GM21786 (cell line): ENCODE data around the gene PUSL1.

ENCODE experiments used
- ATAC-seq: cut with Tn5 transposase; IDR thresholded peaks from one replicate; pipeline ENCODE4 v1.9.1; 2021; ENCODE audit not compliant: unreplicated experiment

PUSL1 gene

DNA sequence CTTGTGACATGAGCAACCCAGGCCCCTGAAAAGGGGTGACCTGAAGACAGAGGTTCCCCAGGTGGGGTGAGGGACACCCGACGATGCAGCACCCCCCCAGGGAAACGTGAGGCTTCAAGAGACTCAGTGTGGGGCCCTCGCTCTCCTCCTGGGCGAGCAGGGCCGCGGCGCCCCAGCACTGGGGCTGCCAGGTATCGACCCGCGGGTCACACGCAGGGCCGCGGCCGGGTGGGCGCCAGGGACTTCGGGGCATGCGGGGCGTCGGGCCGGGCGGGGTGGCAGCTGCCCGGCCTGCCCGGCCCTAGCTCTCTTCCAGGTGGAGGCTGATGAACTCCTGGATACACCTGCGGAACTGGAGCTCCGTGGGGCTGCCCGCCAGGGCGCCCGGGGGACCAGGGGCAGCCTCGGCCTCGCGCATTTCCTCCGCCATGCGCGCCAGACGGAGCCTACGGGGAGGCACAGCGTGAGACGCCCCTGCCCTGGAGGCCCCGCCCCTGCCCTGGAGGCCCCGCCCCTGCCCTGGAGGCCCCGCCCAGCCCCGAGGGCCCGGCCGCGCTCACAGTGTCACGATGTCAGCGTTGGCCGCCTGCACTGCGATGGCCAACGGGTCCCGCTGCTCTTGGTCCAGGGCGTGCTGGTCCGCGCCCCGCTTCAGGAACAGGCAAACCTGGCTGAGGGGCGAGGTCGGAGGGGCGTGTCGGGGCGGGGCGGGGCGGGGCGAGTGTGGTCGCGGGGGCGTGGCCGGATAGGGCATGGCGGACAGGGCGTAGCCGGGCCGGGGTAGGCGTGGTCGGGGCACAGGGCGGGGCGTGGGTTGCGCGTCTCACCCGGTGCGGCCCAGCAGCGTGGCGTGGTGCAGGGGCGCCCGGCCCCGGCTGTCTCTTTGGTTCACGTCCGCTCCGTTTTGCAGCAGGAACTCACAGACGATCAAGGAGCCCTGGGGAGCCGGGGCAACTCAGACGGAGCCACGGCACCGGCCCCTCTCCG is 14.8 kb upstream of the PUSL1 start:
- no peak for ATAC-seq

DNA sequence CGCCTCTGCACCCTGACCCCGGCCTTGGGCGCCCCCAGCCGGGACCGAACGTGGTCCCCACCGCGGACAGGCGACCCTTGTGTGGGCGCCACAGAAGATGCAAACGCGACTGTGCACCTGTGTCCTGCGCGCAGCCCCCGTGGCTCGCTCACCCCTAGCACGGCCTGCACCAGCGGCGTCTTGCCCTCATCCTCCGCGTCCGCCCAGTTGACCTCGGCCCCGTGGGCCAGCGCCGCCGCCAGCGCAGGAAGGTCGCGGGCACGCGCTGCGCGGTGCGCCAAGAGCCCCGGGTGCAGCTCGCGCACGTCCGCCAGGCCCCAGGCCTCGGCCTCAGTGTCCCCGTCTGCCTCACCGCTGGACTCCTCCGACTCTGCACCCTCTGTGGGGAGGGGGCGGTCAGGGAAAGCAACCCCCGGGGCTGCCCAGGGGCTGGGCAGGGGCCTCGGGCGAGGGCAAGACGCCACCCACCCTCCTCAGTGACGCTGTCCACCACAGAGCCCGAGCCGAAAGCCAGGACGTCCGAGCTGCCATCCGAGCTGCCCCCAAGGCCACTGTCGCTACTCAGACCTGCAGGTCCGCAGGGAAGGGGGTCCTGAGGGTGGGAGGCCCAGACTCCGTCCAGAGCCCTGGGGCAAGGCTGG is 14.0 kb upstream of the PUSL1 start:
- no peak for ATAC-seq

DNA sequence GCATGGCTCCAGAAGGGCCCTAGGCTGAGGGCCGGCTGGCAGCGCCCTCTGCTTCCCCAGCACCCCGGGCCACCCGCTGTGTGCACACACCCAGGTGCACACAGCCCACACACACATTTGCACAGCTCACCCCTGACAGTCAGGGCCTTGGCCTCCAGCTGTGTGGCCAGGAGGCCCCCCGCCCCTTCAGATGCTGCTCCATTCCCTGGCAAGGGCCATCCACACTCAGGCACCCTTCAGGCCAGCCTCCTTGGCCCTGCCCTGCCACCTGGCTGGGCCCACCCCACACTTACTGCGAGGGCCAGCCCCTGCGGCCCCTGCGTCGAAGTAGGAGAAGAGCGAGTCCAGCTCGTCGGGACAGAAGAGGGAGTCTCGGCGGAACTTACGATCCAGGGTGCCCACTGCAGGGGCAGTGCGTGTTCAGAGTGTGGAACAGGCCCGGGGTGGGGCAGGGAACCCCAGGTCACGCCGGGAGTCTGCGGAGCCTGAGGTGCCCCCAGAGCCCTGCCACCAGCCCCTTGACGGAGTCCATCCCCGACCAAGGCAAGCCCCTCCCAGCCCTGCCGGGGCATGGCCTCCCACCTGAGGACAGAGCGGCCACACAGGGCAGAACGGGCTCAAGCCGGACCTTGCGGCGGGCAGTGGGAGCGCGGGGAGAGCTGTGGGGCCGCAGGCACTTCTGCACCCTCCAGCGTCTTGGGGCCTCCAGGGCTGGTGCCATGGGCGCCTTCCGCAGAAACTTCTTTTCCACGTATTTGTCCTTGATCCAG is 13.1 kb upstream of the PUSL1 start:
- ATAC-seq = no peak

DNA sequence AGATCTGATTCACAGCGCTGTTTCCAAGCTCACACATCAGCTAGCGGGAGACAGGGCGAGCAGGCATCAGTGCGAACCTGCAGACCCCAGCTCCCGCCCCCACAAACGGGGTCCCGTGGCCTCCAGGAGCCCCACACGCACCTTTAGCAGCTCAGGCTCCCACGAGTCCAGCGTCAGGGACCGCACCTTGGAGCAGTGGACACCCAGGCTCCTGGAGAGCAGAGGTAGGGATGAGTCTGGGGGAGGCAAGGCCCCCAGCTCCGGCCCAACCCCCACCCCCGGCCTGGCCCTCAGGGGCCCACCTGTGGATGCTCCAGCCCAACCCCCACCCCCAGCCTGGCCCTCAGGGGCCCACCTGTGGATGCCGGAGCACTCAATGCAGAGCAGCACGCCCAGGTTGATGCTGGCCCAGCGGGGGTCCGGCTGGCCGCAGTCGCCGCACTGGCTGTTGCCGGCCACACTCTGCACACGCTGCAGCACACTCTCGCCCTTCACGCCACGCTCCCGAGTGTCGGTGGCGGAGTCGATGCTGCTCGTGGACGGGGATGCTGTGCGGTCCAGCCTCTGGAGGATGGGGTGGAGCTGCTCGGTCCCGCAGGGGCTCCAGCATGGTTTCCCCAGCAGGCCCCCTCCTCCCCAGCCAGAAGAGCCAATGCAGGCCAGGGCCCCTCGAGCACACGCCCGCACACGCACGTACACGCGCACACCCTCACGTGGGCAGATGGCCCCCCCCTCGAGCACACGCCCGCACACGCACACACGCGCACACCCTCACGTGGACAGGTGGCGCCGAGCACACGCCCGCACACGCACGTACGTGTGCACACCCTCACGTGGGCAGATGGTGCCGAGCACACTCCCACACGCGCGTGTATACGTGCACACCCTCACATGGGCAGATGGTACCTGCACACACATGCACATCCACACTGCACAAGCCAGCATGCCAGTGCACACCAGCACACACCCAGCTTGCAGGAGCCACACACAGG is 12.0 kb upstream of the PUSL1 start:
- no peak for ATAC-seq

GRCh38 chr1:1297802-1298424 is 10.5 kb upstream of the PUSL1 start:
- no peak for ATAC-seq

- no peak for ATAC-seq
These were observed 9.3 kb upstream of the PUSL1 start for GRCh38 chr1:1298861-1299685.

GRCh38 chr1:1299686-1300351 is 8.6 kb upstream of the PUSL1 start:
- no peak for ATAC-seq

GRCh38 chr1:1300352-1300739 is 8.1 kb upstream of the PUSL1 start:
- no peak for ATAC-seq

DNA sequence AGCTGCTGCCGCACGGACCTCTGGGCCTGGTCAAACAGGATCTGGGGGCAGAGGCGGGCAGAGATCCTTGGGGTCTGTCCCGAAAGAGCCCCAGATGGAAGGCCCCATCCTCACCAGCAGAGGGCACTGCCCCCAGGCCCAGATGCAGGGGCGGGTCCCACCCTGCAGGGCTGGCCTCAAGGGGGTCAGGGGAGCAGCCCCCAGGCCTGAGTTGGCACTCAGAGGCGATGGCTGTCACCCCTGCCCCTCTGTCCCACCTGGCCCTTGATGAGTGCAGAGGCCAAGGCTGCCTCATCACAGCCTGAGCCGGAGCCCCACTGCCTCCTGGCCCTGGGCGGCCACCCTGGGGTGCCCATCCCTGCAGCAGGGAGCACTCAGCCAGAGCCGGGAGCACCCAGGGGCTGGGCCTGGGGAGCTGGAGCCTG is 6.4 kb upstream of the PUSL1 start:
- no peak for ATAC-seq

DNA sequence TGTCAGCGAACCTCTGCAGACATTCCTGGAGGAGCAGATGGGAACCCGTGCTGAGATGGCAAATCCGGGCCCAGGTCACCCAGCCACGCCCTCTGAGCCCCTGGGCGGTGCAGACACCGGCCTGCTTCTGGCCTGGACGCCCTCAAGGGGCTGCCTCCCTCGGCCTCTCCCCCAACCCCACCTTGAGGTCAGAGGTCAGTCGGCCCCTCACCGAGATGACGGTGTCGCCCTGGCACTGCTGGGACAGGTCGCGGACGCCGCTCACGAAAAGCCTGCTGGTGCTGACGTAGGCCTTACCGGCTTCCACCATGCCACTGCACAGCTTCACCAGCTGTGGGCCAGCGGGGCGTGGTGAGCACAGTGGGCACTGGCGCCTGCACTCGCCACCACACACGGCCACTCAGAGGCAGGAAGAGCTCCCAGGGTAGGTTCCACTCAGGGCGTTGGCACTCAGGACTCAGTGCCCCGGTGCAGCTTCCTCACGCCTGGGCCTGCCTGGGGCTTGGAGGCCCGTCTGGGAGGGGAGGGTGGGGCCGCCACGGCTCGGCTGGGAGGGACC is 5.4 kb upstream of the PUSL1 start:
- no peak for ATAC-seq

DNA sequence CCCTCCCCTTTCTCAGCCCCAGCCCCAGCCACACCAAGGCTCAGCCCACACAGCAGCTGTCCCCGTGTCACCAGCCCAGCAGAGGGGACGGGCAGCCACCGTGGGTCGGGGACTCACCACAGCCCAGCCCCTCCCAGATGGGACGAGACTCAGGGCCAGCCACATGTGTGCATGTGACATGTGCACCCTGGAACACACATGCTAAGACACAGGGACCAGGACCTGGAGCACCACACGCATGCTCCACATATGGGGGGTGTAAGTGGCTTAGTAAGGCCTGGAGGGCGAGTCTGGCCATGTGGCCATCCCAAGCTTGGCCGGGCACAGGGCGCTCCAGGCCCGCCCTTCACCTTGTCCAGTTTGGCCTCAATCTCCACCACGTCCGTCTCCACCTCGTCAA is 4.7 kb upstream of the PUSL1 start:
- ATAC-seq = no peak

GRCh38 chr1:1304331-1305299 is 3.8 kb upstream of the PUSL1 start:
- no peak for ATAC-seq

DNA sequence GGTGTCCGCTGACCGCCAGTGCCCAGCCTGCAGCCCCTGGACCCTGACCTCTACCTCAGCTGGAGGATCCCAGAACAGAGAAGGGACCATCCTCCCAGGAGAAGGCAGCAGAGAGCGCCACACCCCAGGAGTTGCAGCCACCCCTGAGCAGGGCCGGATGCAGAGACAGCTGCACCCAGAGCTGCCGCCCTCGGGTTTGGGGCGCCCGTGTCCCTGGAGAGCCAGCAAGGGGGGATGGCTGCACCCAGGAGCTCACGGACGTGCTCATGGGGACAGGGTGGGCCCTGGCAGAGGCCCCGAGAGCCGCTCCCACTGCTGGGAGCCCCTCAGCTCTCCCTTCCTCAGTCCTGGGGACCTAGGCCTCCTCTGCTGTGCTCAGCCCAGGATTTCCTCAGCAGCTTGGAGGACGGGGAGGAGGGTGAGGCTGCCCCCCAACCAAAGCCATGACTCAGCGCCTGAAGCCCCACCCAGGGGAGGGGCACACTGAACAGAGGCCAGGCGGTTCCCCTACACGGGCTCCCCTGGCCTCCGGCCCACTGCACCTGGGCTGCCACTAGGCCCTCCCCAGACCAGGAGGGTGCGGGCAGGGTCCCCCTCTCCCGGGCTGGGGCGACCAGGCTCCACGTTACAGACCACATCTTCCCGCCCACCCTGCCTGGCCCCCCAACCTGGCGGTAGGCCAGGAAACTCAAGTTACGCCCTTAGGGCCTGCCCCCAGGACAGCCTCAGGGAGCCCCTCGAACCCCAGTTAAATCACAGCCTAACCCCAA is 2.9 kb upstream of the PUSL1 start:
- ATAC-seq = no peak

- no peak for ATAC-seq
These were observed 2.2 kb upstream of the PUSL1 start for GRCh38 chr1:1306070-1306660.

- ATAC-seq = no peak
These were observed 1.6 kb upstream of the PUSL1 start for GRCh38 chr1:1306661-1307260.
